Measurements from ENCODE around the gene TAS1R1. TPM values are rescaled to one million over a fixed set of nuclear protein-coding genes. Genes with fewer than 3 reads are reported as not detected.

The TAS1R1 gene
- total and polyA plus RNA-seq, 11 donors: not detected

DNA sequence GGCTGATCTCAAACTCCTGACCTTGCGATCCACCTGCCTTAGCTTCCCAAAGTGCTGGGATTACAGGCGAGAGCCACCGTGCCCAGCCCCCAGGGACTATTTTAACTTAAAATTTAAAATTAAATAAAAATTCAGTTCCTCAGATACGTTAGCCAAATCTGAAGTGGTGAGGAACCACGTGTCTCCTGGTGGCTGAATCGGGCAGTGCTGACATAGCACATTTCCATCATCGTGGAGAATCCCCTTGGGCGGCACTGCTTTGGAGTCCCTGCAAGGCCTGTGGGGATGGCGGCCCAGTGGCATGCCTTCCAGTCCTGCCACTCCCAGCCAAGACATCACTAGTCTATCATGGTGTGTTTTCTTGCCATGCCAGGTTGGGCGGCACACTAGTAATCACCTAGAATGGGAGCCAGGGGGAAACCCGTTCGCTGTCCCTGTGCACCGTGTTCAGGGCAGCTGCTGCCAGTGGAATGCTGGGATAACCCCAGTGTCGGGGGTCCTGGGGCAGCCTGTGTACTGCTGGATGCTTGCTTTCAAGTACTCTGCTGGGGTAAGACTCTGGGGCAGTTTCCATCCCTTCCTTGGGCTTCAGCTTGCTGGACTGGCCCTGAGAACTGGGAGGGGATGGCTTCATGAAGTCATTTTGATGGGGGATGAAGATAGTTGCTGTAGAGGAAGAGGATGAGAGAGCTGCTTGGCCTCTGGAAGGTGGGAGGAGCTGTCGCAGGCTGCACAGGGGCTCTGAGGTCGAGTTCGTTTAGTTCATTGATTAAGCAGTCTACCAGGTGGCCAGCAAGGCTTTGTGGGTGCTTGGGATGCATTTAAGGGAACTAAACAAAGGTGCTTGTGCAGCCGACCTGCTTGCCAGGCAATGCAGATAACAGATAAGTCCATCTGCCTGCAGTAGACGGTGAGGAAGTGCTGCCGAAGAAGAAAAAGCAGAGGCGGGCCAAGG lies 29.3 kb downstream of the TAS1R1 start:
- Histone ChIP-seq H3K27ac (no peak overlapping the region), H3K4me1 (peaks cover 6 to 83% (median 51%) of the 10 kb centered on the region in 12 donors), H3K27me3 (no peaks in the 10 kb centered on the region), H3K4me3 (no peak overlapping the region), H3K36me3 (peaks cover 0 to 30% (median 20%) of the 10 kb centered on the region in 9 donors), H3K9me3 (no peaks in the 10 kb centered on the region)
- intact Hi-C loops (cut with DNase I): no loop called here
- no peak for TF ChIP-seq POLR2A (IDR thresholded peaks at IDR 0.05)
- TF ChIP-seq, protein P1, sequence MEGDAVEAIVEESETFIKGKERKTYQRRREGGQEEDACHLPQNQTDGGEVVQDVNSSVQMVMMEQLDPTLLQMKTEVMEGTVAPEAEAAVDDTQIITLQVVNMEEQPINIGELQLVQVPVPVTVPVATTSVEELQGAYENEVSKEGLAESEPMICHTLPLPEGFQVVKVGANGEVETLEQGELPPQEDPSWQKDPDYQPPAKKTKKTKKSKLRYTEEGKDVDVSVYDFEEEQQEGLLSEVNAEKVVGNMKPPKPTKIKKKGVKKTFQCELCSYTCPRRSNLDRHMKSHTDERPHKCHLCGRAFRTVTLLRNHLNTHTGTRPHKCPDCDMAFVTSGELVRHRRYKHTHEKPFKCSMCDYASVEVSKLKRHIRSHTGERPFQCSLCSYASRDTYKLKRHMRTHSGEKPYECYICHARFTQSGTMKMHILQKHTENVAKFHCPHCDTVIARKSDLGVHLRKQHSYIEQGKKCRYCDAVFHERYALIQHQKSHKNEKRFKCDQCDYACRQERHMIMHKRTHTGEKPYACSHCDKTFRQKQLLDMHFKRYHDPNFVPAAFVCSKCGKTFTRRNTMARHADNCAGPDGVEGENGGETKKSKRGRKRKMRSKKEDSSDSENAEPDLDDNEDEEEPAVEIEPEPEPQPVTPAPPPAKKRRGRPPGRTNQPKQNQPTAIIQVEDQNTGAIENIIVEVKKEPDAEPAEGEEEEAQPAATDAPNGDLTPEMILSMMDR (IDR thresholded peaks at IDR 0.05): no peak
- WGBS, 4 donors: 68 to 73% (median 70%) methylated on average over 21 of the region's 21 CpGs
- DNase-seq: no peak
- ATAC-seq: no peak

DNA sequence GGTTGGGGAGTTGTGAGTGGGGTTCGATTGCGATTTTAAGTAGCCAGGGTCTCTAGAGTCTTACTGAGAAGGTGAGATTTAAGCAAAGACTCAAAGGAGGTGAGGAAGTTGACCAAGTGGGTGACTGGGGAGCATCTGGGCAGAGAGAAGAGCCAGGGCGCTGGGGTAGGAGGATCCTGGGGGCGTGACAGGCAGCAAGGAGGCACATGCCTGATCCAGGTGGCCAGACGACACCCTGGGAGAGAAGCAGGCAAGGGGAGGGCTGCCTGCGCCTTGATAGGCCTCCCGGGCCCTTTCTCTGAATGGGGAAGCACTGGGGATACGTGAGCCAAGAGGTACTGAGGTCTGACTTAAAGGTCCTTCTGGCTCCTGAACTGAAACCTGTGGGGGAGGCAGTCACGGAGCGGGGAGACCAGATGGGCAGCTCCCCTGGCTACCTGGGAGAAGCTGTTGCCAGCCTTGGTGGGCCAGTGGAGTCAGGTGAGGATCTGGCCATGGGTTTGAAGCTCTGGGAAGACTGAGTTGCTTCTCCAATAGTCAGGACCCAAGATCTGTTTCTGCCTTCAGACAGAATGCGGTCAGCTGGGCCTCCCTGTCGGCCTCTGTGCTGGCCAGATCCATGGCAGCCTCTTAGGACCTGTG lies 30.1 kb downstream of the TAS1R1 start:
- Histone ChIP-seq H3K4me3 (no peak overlapping the region), H3K36me3 (peaks cover 0 to 38% (median 28%) of the 10 kb centered on the region in 9 donors), H3K27me3 (no peaks in the 10 kb centered on the region), H3K9me3 (no peaks in the 10 kb centered on the region), H3K27ac (no peak overlapping the region), H3K4me1 (peaks cover 6 to 89% (median 57%) of the 10 kb centered on the region in 12 donors)
- WGBS, 4 donors: 80 to 88% (median 85%) methylated on average over 12 of the region's 12 CpGs
- intact Hi-C loops (cut with DNase I): no loop called here
- DNase-seq (no peak), ATAC-seq (no peak)
- TF ChIP-seq POLR2A (IDR thresholded peaks at IDR 0.05): no peak
- TF ChIP-seq, protein P1 (IDR thresholded peaks at IDR 0.05): no peak

DNA sequence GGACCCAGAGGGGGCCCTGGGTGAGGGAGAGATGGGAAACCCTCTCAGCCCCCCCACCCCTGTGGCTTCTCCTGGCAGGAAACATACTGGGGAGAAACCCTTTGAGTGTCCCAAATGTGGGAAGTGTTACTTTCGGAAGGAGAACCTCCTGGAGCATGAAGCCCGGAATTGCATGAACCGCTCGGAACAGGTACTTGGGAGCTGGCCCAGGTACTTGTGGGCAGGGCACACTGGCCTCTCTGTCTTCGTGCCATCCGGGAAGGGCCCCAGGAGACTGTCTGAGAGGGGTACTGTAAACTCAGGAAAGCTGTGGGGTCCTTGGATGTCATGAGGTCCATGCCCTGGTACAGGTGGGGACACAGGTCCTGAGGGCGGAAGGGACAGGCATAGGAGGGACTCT lies 30.7 kb downstream of the TAS1R1 start:
- Histone ChIP-seq H3K4me1 (peaks cover 2 to 88% (median 53%) of the 10 kb centered on the region in 12 donors), H3K27ac (peak overlapping the region in 3 of 12 donors; percentile 55 to 73 (median 58)), H3K4me3 (no peak overlapping the region), H3K9me3 (no peaks in the 10 kb centered on the region), H3K36me3 (peaks cover 0 to 44% (median 35%) of the 10 kb centered on the region in 9 donors), H3K27me3 (no peaks in the 10 kb centered on the region)
- ATAC-seq: no peak
- WGBS, 4 donors: 69 to 89% (median 77%) methylated on average over 6 to 7 of the region's 7 CpGs
- intact Hi-C loops (cut with DNase I): no loop called here
- no peak for TF ChIP-seq POLR2A (IDR thresholded peaks at IDR 0.05)
- TF ChIP-seq, protein P1 (IDR thresholded peaks at IDR 0.05): no peak
- no peak for DNase-seq

DNA sequence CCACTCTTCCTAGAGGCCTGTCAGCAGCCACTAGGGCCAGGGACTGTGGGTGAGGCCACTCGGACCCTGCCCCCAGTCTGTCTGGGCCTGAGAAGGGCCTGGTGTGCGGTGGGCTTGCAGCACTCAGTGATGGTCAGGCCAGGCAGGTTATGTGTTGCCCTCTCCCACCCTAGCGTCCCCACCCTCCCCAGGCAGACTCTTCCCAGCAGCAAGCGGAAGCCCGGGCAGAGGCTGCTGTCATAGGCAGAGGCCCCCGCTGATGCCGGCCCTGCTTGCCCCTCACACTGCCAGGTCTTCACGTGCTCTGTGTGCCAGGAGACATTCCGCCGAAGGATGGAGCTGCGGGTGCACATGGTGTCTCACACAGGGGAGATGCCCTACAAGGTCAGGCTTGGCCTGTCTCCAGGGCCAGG lies 31.3 kb downstream of the TAS1R1 start:
- TF ChIP-seq, protein P1 (IDR thresholded peaks at IDR 0.05): no peak
- no peak for TF ChIP-seq POLR2A (IDR thresholded peaks at IDR 0.05)
- Histone ChIP-seq H3K4me3 (no peak overlapping the region), H3K27me3 (no peaks in the 10 kb centered on the region), H3K36me3 (peaks cover 0 to 49% (median 38%) of the 10 kb centered on the region in 9 donors), H3K27ac (peak overlapping the region in 8 of 12 donors; percentile 19 to 73 (median 49)), H3K4me1 (peaks cover 0 to 88% (median 49%) of the 10 kb centered on the region in 12 donors), H3K9me3 (no peaks in the 10 kb centered on the region)
- DNase-seq: peak in 1 of 5 donors; percentile 54
- intact Hi-C loops (cut with DNase I): no loop called here
- peak; percentile 8 to 14 (median 14) for ATAC-seq
- WGBS, 4 donors: 61 to 95% (median 71%) methylated on average over 5 to 11 of the region's 11 CpGs; no CpG with 5 or more reads in 1 of the 4 donors

All from heart left ventricle (tissue), 16 donors.